ENCODE data around the gene GCK.
"Not testable (repeated sequence)": the region's sequence is repeated elsewhere in the genome, so short reads cannot be mapped to it uniquely, and the experiment has no call there.

The GCK gene

GRCh38 chr7:44210107-44210506 lies 20.9 kb upstream of the GCK start:
- FAIRE-seq (no peak), DNase-seq (ENCODE audit: insufficient read length, low spot score) (no peak)

GRCh38 chr7:44208085-44208484 lies 18.8 kb upstream of the GCK start:
- DNase-seq (ENCODE audit: insufficient read length, low spot score) (no peak), FAIRE-seq (no peak)

GRCh38 chr7:44206008-44206407 lies 16.8 kb upstream of the GCK start:
- no peak for DNase-seq (ENCODE audit: insufficient read length, low spot score)

GRCh38 chr7:44201813-44202212 lies 12.6 kb upstream of the GCK start:
- DNase-seq (ENCODE audit: insufficient read length, low spot score) (no peak), FAIRE-seq (peak; percentile 78)

More at GRCh38 chr7:44206008-44206407, 16.8 kb upstream of the GCK start:
- no peak for FAIRE-seq

DNA sequence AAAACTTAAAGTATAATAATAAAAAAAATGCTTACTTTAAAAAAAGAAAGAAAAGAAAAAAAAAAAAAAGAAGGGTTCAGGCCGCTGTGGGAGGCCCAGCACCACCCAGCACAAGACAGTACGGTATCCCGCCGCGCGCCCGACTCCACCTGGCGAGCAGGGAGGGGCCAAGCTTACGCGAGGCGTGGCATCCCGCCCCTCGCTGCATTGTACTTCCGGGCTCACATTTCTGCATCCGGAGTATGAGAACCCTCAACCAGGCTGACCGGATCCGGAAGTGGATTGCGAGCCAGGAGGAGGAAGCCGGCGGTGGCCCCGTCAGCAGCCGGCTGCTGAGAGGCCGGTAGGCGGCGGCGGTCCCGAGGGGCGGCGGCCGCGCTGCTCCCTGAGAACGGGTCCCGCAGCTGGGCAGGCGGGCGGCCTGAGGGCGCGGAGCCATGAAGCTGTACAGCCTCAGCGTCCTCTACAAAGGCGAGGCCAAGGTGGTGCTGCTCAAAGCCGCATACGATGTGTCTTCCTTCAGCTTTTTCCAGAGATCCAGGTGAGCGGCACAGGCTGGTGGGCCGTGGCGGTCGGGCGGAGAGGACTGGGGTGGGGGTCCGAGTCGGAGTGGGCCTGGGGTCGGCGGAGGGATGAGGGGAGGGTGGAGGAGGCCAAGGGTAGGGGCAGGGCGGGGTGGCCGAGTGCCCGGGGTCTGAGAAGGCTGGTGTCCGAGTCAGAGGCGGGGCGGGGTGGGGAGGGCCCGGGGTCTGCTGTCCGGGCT lies 11.6 kb upstream of the GCK start, which contains the start of gene YKT6:
Gene YKT6 (plus strand): TSS at position 280 of the 763 bp plus-strand sequence. CDS start 158 bp downstream, at position 438.
- FAIRE-seq (peak; percentile 99), DNase-seq (ENCODE audit: insufficient read length, low spot score) (peak; percentile 99)

DNA sequence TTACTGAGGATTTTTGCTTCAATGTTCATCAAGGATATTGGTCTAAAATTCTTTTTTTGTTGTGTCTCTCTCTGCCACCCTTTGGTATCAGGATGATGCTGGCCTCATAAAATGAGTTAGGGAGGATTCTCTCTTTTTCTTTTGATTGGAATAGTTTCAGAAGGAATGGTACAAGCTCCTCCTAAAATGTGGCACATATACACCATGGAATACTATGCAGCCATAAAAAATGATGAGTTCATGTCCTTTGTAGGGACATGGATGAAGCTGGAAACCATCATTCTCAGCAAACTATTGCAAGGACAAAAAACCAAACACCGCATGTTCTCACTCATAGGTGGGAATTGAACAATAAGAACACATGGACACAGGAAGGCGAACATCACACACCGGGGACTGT lies 10.9 kb upstream of the GCK start:
- not testable (repeated sequence) for FAIRE-seq; DNase-seq (ENCODE audit: insufficient read length, low spot score)

GRCh38 chr7:44197474-44197873 lies 8.2 kb upstream of the GCK start:
- no peak for FAIRE-seq

DNA sequence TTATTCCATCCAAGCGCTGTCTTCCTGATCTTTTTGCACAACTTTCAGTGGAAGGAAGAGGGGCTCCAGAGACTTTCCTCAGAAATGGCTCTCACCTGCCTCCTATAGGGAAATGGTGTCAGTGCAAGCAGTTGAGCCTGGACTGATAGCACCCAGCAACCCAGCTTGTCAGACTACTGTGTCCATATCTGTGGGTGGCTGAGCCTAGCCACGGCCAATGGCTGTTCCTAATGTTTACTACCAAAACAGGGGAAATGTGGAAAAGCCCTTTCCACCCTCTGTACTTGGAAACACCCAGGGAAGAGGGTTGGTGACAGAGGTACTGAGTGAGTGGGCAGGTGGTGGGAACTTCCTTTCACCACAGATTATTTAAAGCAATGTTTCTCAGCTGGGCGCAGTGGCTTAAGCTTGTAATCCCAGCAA lies 7.2 kb upstream of the GCK start:
- FAIRE-seq (peak; percentile 84), DNase-seq (ENCODE audit: insufficient read length, low spot score) (no peak)

More at GRCh38 chr7:44197474-44197873, 8.2 kb upstream of the GCK start:
- DNase-seq (ENCODE audit: insufficient read length, low spot score) = no peak

- no peak for FAIRE-seq
- DNase-seq (ENCODE audit: insufficient read length, low spot score) = no peak
These were observed 6.7 kb upstream of the GCK start for GRCh38 chr7:44195889-44196288.

- DNase-seq (ENCODE audit: insufficient read length, low spot score) (no peak), FAIRE-seq (no peak)
These were observed 5.4 kb upstream of the GCK start for GRCh38 chr7:44194562-44195145.

GRCh38 chr7:44194069-44194468 lies 4.8 kb upstream of the GCK start:
- DNase-seq (ENCODE audit: insufficient read length, low spot score) (no peak), FAIRE-seq (no peak)

GRCh38 chr7:44193011-44193802 lies 4.0 kb upstream of the GCK start:
- no peak for DNase-seq (ENCODE audit: insufficient read length, low spot score)
- no peak for FAIRE-seq

GRCh38 chr7:44191171-44191570 lies 1.9 kb upstream of the GCK start:
- FAIRE-seq (no peak), DNase-seq (ENCODE audit: insufficient read length, low spot score) (no peak)

- FAIRE-seq (no peak), DNase-seq (ENCODE audit: insufficient read length, low spot score) (no peak)
These were observed 994 bp upstream of the GCK start for GRCh38 chr7:44189993-44190872.

DNA sequence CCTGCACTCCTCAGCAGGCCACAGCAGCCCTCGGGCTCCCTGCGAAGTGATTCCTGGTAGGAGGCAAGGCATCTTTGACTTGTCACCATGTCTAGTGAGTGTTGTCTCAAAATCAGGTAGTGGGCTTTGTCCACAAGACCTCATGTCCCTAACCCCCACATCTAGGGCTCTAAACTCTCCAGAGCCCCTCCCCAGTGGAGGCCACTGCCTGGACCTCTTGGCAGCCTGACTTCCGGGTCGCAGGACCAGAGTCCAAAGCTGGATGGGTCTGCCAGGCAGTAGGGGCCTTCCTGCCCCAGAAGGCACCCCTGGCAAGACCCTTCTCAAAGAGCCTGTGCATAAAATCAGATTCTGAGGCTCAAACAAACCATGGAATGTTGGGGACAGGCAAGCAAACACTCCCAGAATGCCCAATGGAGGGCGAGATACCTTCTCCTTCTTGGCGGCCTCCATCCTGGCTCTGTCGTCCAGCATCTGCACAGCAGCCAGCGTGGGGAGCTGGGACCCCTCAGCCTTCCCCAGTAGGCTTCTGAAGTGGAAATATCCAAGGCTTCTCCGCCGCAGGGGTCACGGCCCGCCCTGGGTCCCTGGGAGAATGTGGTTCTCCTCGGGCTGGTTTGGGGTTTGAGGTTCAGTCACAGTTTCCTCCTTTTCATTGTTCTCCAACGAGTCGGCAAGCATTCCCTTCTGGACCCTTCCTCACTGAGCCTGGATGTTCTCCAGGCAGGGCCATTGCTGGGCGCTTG lies 586 bp downstream of the GCK start:
- DNase-seq (ENCODE audit: insufficient read length, low spot score) = no peak
- no peak for FAIRE-seq

GRCh38 chr7:44187636-44188416 lies 1.4 kb downstream of the GCK start:
- FAIRE-seq (no peak), DNase-seq (ENCODE audit: insufficient read length, low spot score) (no peak)

DNA sequence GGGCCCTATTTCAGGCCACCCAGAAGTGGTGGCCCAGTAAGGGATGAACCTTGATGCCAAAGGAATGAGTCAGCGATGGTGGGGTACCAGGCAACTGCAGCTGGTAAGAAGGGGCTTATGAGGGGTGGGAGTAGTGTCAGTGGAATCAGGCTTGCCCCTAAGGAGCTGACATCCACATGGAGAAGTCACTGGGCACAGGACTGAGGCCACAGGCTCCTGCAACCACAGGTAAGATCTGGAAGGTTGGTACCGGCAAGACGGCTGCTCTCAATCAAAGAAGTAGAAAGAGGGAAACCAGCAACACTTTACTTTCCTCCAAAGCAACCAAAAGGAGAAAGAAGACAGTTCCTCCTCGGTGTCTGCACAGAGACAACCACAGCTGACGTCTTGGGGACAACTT lies 2.5 kb downstream of the GCK start:
- no peak for FAIRE-seq
- DNase-seq (ENCODE audit: insufficient read length, low spot score) = no peak

DNA sequence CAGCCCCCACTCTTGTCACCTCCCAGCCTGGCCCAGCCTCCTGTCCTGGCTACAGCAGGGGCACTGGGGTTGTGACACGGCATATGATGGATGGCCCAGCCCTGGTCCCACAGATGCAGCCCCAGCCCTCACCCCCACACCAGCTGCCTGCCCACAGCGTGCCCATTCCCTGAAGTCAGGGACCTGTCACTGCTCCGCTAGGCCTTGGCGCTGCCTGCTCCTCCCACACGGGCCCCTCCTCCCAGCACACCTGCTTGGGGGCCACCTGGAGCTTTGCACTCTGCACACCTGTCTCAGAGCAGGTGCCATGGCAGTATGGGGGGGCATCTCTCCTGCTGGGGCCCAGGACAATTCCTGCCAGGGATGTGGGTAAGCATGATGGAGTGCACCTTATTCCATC lies 3.5 kb downstream of the GCK start:
- no peak for DNase-seq (ENCODE audit: insufficient read length, low spot score)
- FAIRE-seq = no peak

- DNase-seq (ENCODE audit: insufficient read length, low spot score) (no peak), FAIRE-seq (no peak)
These were observed 4.3 kb downstream of the GCK start for GRCh38 chr7:44184873-44185446.

All from GM19239 (cell line).